Mesendoderm (in vitro differentiated cells): ENCODE data around the gene NRL.
"Not testable (repeated sequence)": the region's sequence is repeated elsewhere in the genome, so short reads cannot be mapped to it uniquely, and the experiment has no call there.

Experiments
- DNase-seq: peaks from one replicate; pipeline ENCODE4 v3.0.0; 2013
- H2AK5ac ChIP-seq: 2 replicates; pipeline ENCODE4 v1.6.1; 2013; ENCODE audit warnings: low read length, inconsistent platforms
- H2BK120ac ChIP-seq: 2 replicates; pipeline ENCODE4 v1.6.1; 2013; ENCODE audit warnings: low read depth, mild to moderate bottlenecking, low read length, moderate library complexity, mixed read lengths
- H2BK15ac ChIP-seq: replicated peaks from 2 replicates; pipeline ENCODE4 v1.6.1; 2013; ENCODE audit warnings: low read depth, mild to moderate bottlenecking, moderate library complexity
- H2BK5ac ChIP-seq: 2 replicates; pipeline ENCODE4 v1.6.1; 2013; ENCODE audit warnings: low read length, inconsistent platforms
- H3K18ac ChIP-seq: 2 replicates; pipeline ENCODE4 v1.6.1; 2013; ENCODE audit warnings: mild to moderate bottlenecking, low read length, mixed read lengths
- H3K23ac ChIP-seq: one replicate; pipeline ENCODE4 v1.6.1; 2013; ENCODE audit warnings: low read length
- H3K27ac ChIP-seq: 2 replicates; pipeline ENCODE4 v1.5.1; 2013; ENCODE audit warnings: low read depth, mild to moderate bottlenecking, inconsistent platforms, low read length, moderate library complexity
- H3K27me3 ChIP-seq: 2 replicates; pipeline ENCODE4 v1.6.1; 2013; ENCODE audit warnings: low read length, control low read depth, mild to moderate bottlenecking, inconsistent platforms; ENCODE audit not compliant: insufficient read depth, poor library complexity
- H3K36me3 ChIP-seq: 2 replicates; pipeline ENCODE4 v1.6.1; 2013; ENCODE audit warnings: low read length, inconsistent platforms; ENCODE audit not compliant: control insufficient read depth, insufficient read depth
- H3K4ac ChIP-seq: one replicate; pipeline ENCODE4 v1.6.1; 2013; ENCODE audit warnings: low read depth, mild to moderate bottlenecking, low read length, moderate library complexity
- H3K4me1 ChIP-seq: 2 replicates; pipeline ENCODE4 v1.6.1; 2013; ENCODE audit warnings: low read depth, low read length, inconsistent platforms; ENCODE audit not compliant: control insufficient read depth
- H3K4me2 ChIP-seq: 2 replicates; pipeline ENCODE4 v1.6.1; 2013; ENCODE audit warnings: low read length
- H3K4me3 ChIP-seq: 2 replicates; pipeline ENCODE4 v1.5.1; 2013; ENCODE audit warnings: mild to moderate bottlenecking, low read length
- H3K56ac ChIP-seq: one replicate; pipeline ENCODE4 v1.6.1; 2013; ENCODE audit warnings: low read length
- H3K79me1 ChIP-seq: 2 replicates; pipeline ENCODE4 v1.6.1; 2013; ENCODE audit warnings: low read length, inconsistent platforms
- H3K79me2 ChIP-seq: 2 replicates; pipeline ENCODE4 v1.6.1; 2013; ENCODE audit warnings: mild to moderate bottlenecking, low read length; ENCODE audit not compliant: control insufficient read depth, insufficient read depth
- H3K9ac ChIP-seq: 2 replicates; pipeline ENCODE4 v1.6.1; 2013; ENCODE audit warnings: low read length, inconsistent platforms
- H4K5ac ChIP-seq: one replicate; pipeline ENCODE4 v1.6.1; 2013; ENCODE audit warnings: low read length
- H4K8ac ChIP-seq: one replicate; pipeline ENCODE4 v1.6.1; 2013; ENCODE audit warnings: low read depth, mild to moderate bottlenecking, control low read depth, low read length, moderate library complexity
- WGBS: extraction: QIAGEN DNeasy Blood & Tissue Kit; methylation state at CpG from one replicate; pipeline ENCODE4 v1.1.7; 2013; ENCODE audit warnings: low lambda C conversion rate, missing lambda C conversion rate; ENCODE audit not compliant: insufficient coverage; ENCODE audit errors: extremely low coverage; 5-methylcytosine and 5-hydroxymethylcytosine counted together

NRL gene

DNA sequence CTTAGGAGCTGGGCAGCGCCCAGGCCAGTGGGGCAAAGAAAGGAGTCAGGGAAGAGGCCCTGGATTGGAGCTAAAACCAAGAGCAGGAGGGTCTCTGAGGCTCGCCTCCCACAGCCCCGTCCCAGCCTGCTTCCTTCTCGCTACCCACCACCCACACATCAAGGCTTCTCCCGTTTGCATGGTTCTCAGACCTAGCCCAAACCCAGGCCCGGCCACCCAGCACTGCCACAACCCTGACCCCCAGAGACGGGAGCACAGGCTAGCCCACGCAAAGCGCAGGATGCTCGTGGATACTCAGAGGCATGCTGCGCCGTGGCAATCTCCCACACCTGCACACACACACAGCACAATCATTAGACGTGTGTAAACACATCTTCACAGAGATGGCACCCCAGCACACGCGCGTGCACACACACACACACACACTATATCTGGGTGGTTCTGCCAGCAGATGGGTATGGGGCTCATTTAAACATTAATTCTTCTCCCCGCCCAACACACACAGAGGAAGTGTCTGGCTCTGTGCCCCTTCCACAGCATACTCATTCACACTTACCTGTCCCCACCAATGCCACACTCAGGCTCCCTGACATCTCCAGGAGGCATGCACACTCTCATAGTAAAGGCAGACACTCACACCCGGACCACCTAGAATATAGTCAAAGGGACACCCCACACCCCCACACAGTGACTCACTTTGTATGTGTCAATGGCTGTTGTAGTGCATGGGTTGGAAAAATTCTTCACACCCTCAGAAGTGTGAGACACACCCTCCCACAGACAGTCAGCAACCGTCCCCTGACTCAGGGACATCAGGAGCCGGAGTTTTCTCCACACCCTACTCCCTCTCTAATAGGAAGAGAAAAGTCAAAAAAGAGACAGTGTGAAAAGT, 61.8 kb downstream of the NRL start:
- H2AK5ac ChIP-seq = no peak overlapping the region
- H3K4me2 ChIP-seq = no peak overlapping the region
- H4K5ac ChIP-seq = no peak overlapping the region
- no peaks in the 10 kb centered on the region for H3K27me3 ChIP-seq
- H2BK15ac ChIP-seq = no peak overlapping the region
- no peak overlapping the region for H3K4ac ChIP-seq
- DNase-seq = no peak
- no CpG with 5 or more reads among the region's 20 CpGs for WGBS
- H3K79me2 ChIP-seq = no peaks in the 10 kb centered on the region
- no peak overlapping the region for H4K8ac ChIP-seq
- H3K4me1 ChIP-seq = no peaks in the 10 kb centered on the region
- H3K27ac ChIP-seq = no peak overlapping the region
- H3K18ac ChIP-seq = no peak overlapping the region
- no peak overlapping the region for H3K4me3 ChIP-seq
- no peak overlapping the region for H2BK120ac ChIP-seq
- no peak overlapping the region for H3K23ac ChIP-seq
- no peak overlapping the region for H3K9ac ChIP-seq
- no peaks in the 10 kb centered on the region for H3K79me1 ChIP-seq
- peak overlapping the region; percentile 51 for H3K56ac ChIP-seq
- no peaks in the 10 kb centered on the region for H3K36me3 ChIP-seq
- H2BK5ac ChIP-seq = no peak overlapping the region

- Histone ChIP-seq H3K18ac (peak within 1 kb of the TSS; percentile 46), H3K56ac (peak within 1 kb of the TSS; percentile 79), H3K27me3 (no peaks in the 10 kb centered on the region), H3K4me3 (peak within 1 kb of the TSS; percentile 26), H3K9ac (peak within 1 kb of the TSS; percentile 46), H3K4ac (peak within 1 kb of the TSS; percentile 23), H4K8ac (no peak within 1 kb of the TSS), H3K4me2 (peak within 1 kb of the TSS; percentile 75), H2BK120ac (no peak within 1 kb of the TSS), H3K36me3 (no peaks in the 10 kb centered on the region), H2AK5ac (no peak within 1 kb of the TSS), H3K23ac (no peak within 1 kb of the TSS), H3K79me2 (no peaks in the 10 kb centered on the region), H4K5ac (no peak within 1 kb of the TSS), H3K4me1 (no peaks in the 10 kb centered on the region), H2BK15ac (no peak within 1 kb of the TSS), H3K27ac (no peak within 1 kb of the TSS), H3K79me1 (no peaks in the 10 kb centered on the region), H2BK5ac (no peak within 1 kb of the TSS)
- no CpG with 5 or more reads among the region's 92 CpGs for WGBS
- peak; percentile 75 for DNase-seq
Observed at GRCh38 chr14:24051789-24052655, 62.7 kb downstream of the NRL start, which contains the start of gene CARMIL3. Gene CARMIL3 (plus strand): TSS chr14:24052009. CDS start chr14:24052154, 145 bp downstream.

GRCh38 chr14:24051176-24051788, 63.5 kb downstream of the NRL start:
- Histone ChIP-seq H3K36me3 (no peaks in the 10 kb centered on the region), H3K4ac (peak overlapping the region; percentile 23), H2BK5ac (no peak overlapping the region), H3K23ac (no peak overlapping the region), H3K56ac (peak overlapping the region; percentile 38), H3K18ac (peak overlapping the region; percentile 46), H2AK5ac (no peak overlapping the region), H2BK120ac (no peak overlapping the region), H3K4me2 (peak overlapping the region; percentile 75), H3K79me2 (no peaks in the 10 kb centered on the region), H3K4me3 (peak overlapping the region; percentile 26), H2BK15ac (no peak overlapping the region), H3K27me3 (no peaks in the 10 kb centered on the region), H4K8ac (no peak overlapping the region), H3K9ac (peak overlapping the region; percentile 46), H3K79me1 (no peaks in the 10 kb centered on the region), H3K4me1 (no peaks in the 10 kb centered on the region), H3K27ac (no peak overlapping the region), H4K5ac (no peak overlapping the region)
- peak; percentile 34 for DNase-seq
- no CpG with 5 or more reads among the region's 20 CpGs for WGBS

DNA sequence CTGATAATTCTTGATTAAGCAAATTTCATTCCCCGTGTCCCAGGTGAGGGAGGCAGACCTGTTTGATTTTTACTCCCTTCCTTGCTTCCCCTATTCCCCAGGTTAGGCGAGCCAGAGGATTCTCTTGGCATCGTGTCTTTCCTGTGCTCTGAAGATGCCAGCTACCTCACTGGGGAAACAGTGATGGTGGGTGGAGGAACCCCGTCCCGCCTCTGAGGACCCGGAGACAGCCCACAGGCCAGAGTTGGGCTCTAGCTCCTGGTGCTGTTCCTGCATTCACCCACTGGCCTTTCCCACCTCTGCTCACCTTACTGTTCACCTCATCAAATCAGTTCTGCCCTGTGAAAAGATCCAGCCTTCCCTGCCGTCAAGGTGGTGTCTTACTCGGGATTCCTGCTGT, 64.0 kb downstream of the NRL start:
- not testable (repeated sequence) for H3K4me3 ChIP-seq, H2BK5ac ChIP-seq, H3K56ac ChIP-seq, H2BK120ac ChIP-seq, H3K79me1 ChIP-seq, H4K8ac ChIP-seq, DNase-seq, H3K18ac ChIP-seq, H3K27ac ChIP-seq, H2AK5ac ChIP-seq, H4K5ac ChIP-seq, H3K36me3 ChIP-seq, H3K79me2 ChIP-seq, H3K9ac ChIP-seq, H3K4me1 ChIP-seq, H3K27me3 ChIP-seq, H3K23ac ChIP-seq, H3K4me2 ChIP-seq, H3K4ac ChIP-seq, H2BK15ac ChIP-seq
- WGBS = no CpG with 5 or more reads among the region's 8 CpGs

GRCh38 chr14:24049002-24049401, 65.7 kb downstream of the NRL start:
- WGBS = no CpG with 5 or more reads among the region's 2 CpGs

More at GRCh38 chr14:24049002-24049401, 65.7 kb downstream of the NRL start:
- not testable (repeated sequence) for H3K9ac ChIP-seq, H3K4me3 ChIP-seq, DNase-seq, H3K4me2 ChIP-seq, H2BK5ac ChIP-seq, H4K5ac ChIP-seq, H4K8ac ChIP-seq, H3K79me1 ChIP-seq, H3K27ac ChIP-seq, H2BK15ac ChIP-seq, H3K23ac ChIP-seq, H3K36me3 ChIP-seq, H3K4me1 ChIP-seq, H3K79me2 ChIP-seq, H2BK120ac ChIP-seq, H2AK5ac ChIP-seq, H3K18ac ChIP-seq, H3K56ac ChIP-seq, H3K4ac ChIP-seq, H3K27me3 ChIP-seq
